HCT116 (cell line): Measurements from ENCODE around the gene CXCR5. TPM values are rescaled to one million over a fixed set of nuclear protein-coding genes. Genes with fewer than 3 reads are reported as not detected.

Experiments used
- ATAC-seq: fragments of 200-7000 bp; cut with Tn5 transposase; 2 replicates; pipeline ENCODE4 v1.9.1; 2020; ENCODE audit warnings: mild to moderate bottlenecking, moderate library complexity
- BruUV-seq: library from RNA; stranded (reverse); fragments of 400-500 nt; replicated peaks from 2 replicates; lab custom pipeline; 2021; lab: Mats Ljungman, UMichigan
- CTCF ChIA-PET: fragments of 300-600 bp; sonication (Branson Sonifier 250); formaldehyde crosslinking; loops from one replicate; lab custom pipeline; 2021; ENCODE audit warnings: antibody characterized with exemption; lab: Charles Lee
- POLR2A ChIA-PET: fragments of 300-600, 350-600 bp; sonication (Branson Sonifier 250); formaldehyde crosslinking; loops from one replicate; lab custom pipeline; 2021; ENCODE audit warnings: antibody characterized with exemption; lab: Charles Lee
- RAD21 ChIA-PET, 2 experiments: fragments of 300-600 bp; sonication (Branson Sonifier 250); formaldehyde crosslinking; loops; one replicate each; lab custom pipeline; 2023; ENCODE audit warnings: low total read pairs in 2 of 2; ENCODE audit not compliant: uncharacterized antibody in 2 of 2, unreplicated experiment in 2 of 2, low non-redundant PET in 1 of 2; lab: Charles Lee
- DNase-seq: peaks from one replicate; pipeline ENCODE4 v3.0.0-alpha.2; 2010; ENCODE audit warnings: low read depth, low spot score
- H2AFZ ChIP-seq: fragments of 200-600 bp; shearing (Covaris generic), sonication (generic); 2 replicates; pipeline ENCODE4 v1.6.1; 2017; ENCODE audit warnings: low read depth, mixed run types, mixed read lengths, antibody characterized with exemption, low read length; ENCODE audit not compliant: poor library complexity, severe bottlenecking
- H3K27ac ChIP-seq: 2 replicates; pipeline ENCODE4 v1.5.1; 2012; ENCODE audit warnings: low read depth, low read length
- H3K27me3 ChIP-seq: fragments of 200-600 bp; sonication (generic); 2 replicates; pipeline ENCODE4 v1.6.1; 2016; ENCODE audit warnings: mixed run types, low read length, mixed read lengths; ENCODE audit not compliant: insufficient read depth
- H3K36me3 ChIP-seq, 2 experiments: fragments of 200-500 bp in 1 of 2; fragments of 200-600 bp in 1 of 2; sonication (Bioruptor generic) in 1 of 2; sonication (generic) in 1 of 2; 2 replicates each; pipeline versions ENCODE4 v1.5.1 to v1.6.1; 2014 to 2016; ENCODE audit warnings: low read length in 2 of 2, inconsistent platforms in 1 of 2, mixed read lengths in 1 of 2, mixed run types in 1 of 2; ENCODE audit not compliant: insufficient read depth in 2 of 2, control insufficient read depth in 1 of 2
- H3K4me1 ChIP-seq, 2 experiments: fragments of 200-600 bp in 1 of 2; sonication (generic) in 1 of 2; 2 replicates each; pipeline versions ENCODE4 v1.5.1 to v1.6.1; 2012 to 2017; ENCODE audit warnings: low read length in 2 of 2, inconsistent platforms in 1 of 2, mild to moderate bottlenecking in 1 of 2, mixed read lengths in 1 of 2, mixed run types in 1 of 2, moderate library complexity in 1 of 2; ENCODE audit not compliant: insufficient read depth in 2 of 2, control insufficient read depth in 1 of 2
- H3K4me2 ChIP-seq: fragments of 200-600 bp; sonication (generic); 2 replicates; pipeline ENCODE4 v1.6.1; 2017; ENCODE audit warnings: mixed run types, low read length, mixed read lengths
- H3K4me3 ChIP-seq, 2 experiments: fragments of 200-600 bp in 1 of 2; sonication (generic) in 1 of 2; replicated peaks in 1 of 2; 2 replicates each; pipeline ENCODE4 v1.5.1; 2011 to 2016; ENCODE audit warnings: low read length in 2 of 2, control low read depth in 1 of 2, low read depth in 1 of 2, mild to moderate bottlenecking in 1 of 2, mixed read lengths in 1 of 2, mixed run types in 1 of 2
- H3K79me2 ChIP-seq: fragments of 200-600 bp; sonication (generic); 2 replicates; pipeline ENCODE4 v1.6.1; 2017; ENCODE audit warnings: mild to moderate bottlenecking, mixed run types, low read length, moderate library complexity, mixed read lengths; ENCODE audit not compliant: insufficient read depth
- H3K9ac ChIP-seq: fragments of 200-600 bp; sonication (generic); 2 replicates; pipeline ENCODE4 v1.6.1; 2016; ENCODE audit warnings: low read length, mixed read lengths
- H3K9me2 ChIP-seq: fragments of 200-600 bp; sonication (generic), shearing (Covaris generic); 2 replicates; pipeline ENCODE4 v1.6.1; 2017; ENCODE audit warnings: mixed run types, mild to moderate bottlenecking, moderate library complexity; ENCODE audit not compliant: insufficient read depth
- H3K9me3 ChIP-seq, 2 experiments: fragments of 200-500 bp in 1 of 2; fragments of 200-600 bp in 1 of 2; sonication (Bioruptor generic) in 1 of 2; sonication (generic) in 1 of 2; 2 replicates each; pipeline ENCODE4 v1.6.1; 2014 to 2017; ENCODE audit warnings: low read length in 2 of 2, mixed read lengths in 2 of 2, inconsistent platforms in 1 of 2, low read depth in 1 of 2, mild to moderate bottlenecking in 1 of 2, mixed run types in 1 of 2, moderate library complexity in 1 of 2; ENCODE audit not compliant: control insufficient read depth in 1 of 2, insufficient read depth in 1 of 2
- H4K20me1 ChIP-seq: fragments of 200-600 bp; sonication (generic), shearing (Covaris generic); 2 replicates; pipeline ENCODE4 v1.6.1; 2017; ENCODE audit warnings: mixed run types, mild to moderate bottlenecking, moderate library complexity; ENCODE audit not compliant: insufficient read depth
- CBX3 ChIP-seq: IDR thresholded peaks from 2 replicates; pipeline ENCODE4 v1.6.1; 2012; ENCODE audit warnings: low read depth
- CEBPB ChIP-seq: IDR thresholded peaks from 2 replicates; pipeline ENCODE4 v1.6.1; 2012; ENCODE audit warnings: low read depth
- EZH2 ChIP-seq: fragments of 200-600 bp; sonication (generic); IDR thresholded peaks from 2 replicates; pipeline ENCODE4 v1.6.1; 2017; ENCODE audit warnings: antibody characterized with exemption, mixed run types
- MAX ChIP-seq: IDR thresholded peaks from 2 replicates; pipeline ENCODE4 v1.6.1; 2012
- RAD21 ChIP-seq: IDR thresholded peaks from 2 replicates; pipeline ENCODE4 v1.6.1; 2012; ENCODE audit warnings: low read depth, mild to moderate bottlenecking
- TCF7L2 ChIP-seq: IDR thresholded peaks from 2 replicates; pipeline ENCODE4 v1.7.0; 2011; ENCODE audit warnings: borderline replicate concordance, inconsistent platforms; ENCODE audit not compliant: insufficient read depth, insufficient read length; ENCODE audit errors: extremely low read depth
- YY1 ChIP-seq: IDR thresholded peaks from 2 replicates; pipeline ENCODE4 v1.6.1; 2011; ENCODE audit warnings: low read length, low read depth, moderate library complexity, mild to moderate bottlenecking; ENCODE audit not compliant: insufficient replicate concordance; ENCODE audit errors: extremely low read depth
- ZBTB33 ChIP-seq: IDR thresholded peaks from 2 replicates; pipeline ENCODE4 v1.6.1; 2011; ENCODE audit warnings: mild to moderate bottlenecking, low read length, moderate library complexity; ENCODE audit not compliant: insufficient replicate concordance; ENCODE audit errors: extremely low read depth
- intact Hi-C: fragments of 100-400 bp; cut with micrococcal nuclease; formaldehyde crosslinking; loops from 2 replicates; pipeline ENCODE4 v1.10.0; 2022
- total RNA-seq: library from RNA; stranded (reverse); gene quantifications from one replicate; pipeline ENCODE4 v1.2.1, GENCODE V29; 2021; ENCODE audit not compliant: unreplicated experiment

Gene CXCR5
- total RNA-seq, 1 experiment from 2014 or later, result not detected

GRCh38 chr11:118933486-118933885 is 49.8 kb downstream of the CXCR5 start:
- ChIA-PET RAD21 (no interaction called here), CTCF (no interaction called here), POLR2A (no interaction called here)
- no peaks in the 10 kb centered on the region for H4K20me1 ChIP-seq
- no peaks in the 10 kb centered on the region for H3K27me3 ChIP-seq
- no peak overlapping the region for H3K9ac ChIP-seq
- no peaks in the 10 kb centered on the region for H3K9me3 ChIP-seq
- no peak overlapping the region for H3K27ac ChIP-seq
- H3K4me2 ChIP-seq, result 0 out of 2 replicates have a peak overlapping the region, but pooled peaks have one; percentile 4
- BruUV-seq, result no TSS peak
- no peak overlapping the region for H2AFZ ChIP-seq
- no peak overlapping the region for H3K4me3 ChIP-seq
- no peak for TF ChIP-seq EZH2
- no peak for TF ChIP-seq YY1
- TF ChIP-seq CEBPB, result no peak
- TF ChIP-seq ZBTB33, result no peak
- no peak for TF ChIP-seq TCF7L2
- TF ChIP-seq MAX, result no peak
- TF ChIP-seq CBX3, result no peak
- no peak for TF ChIP-seq RAD21
- H3K4me1 ChIP-seq, result peaks cover 30 to 61% of the 10 kb centered on the region in 2 experiments
- intact Hi-C loops, result no loop called here
- ATAC-seq, result no peak
- H3K9me2 ChIP-seq, result no peaks in the 10 kb centered on the region
- H3K36me3 ChIP-seq, result no peaks in the 10 kb centered on the region
- no peaks in the 10 kb centered on the region for H3K79me2 ChIP-seq
- DNase-seq, result no peak
